C4-2B (cell line): ENCODE results near the gene ERICH6B.

ENCODE experiments used
- H3K27ac ChIP-seq: fragments of 450-650 bp; 2 replicates; pipeline ENCODE4 v1.5.1; 2017
- ZFX ChIP-seq: fragments of 450-650 bp; IDR thresholded peaks from 2 replicates; pipeline ENCODE4 v1.6.1; 2017
- TF ChIP-seq, protein P1 (sequence below): fragments of 450-650 bp; conservative IDR thresholded peaks from 2 replicates; pipeline ENCODE4 v1.5.1; 2017; ENCODE audit warnings: mild to moderate bottlenecking

ERICH6B gene

GRCh38 chr13:45540864-45541263 lies 74.7 kb downstream of the ERICH6B start:
- TF ChIP-seq, protein P1, sequence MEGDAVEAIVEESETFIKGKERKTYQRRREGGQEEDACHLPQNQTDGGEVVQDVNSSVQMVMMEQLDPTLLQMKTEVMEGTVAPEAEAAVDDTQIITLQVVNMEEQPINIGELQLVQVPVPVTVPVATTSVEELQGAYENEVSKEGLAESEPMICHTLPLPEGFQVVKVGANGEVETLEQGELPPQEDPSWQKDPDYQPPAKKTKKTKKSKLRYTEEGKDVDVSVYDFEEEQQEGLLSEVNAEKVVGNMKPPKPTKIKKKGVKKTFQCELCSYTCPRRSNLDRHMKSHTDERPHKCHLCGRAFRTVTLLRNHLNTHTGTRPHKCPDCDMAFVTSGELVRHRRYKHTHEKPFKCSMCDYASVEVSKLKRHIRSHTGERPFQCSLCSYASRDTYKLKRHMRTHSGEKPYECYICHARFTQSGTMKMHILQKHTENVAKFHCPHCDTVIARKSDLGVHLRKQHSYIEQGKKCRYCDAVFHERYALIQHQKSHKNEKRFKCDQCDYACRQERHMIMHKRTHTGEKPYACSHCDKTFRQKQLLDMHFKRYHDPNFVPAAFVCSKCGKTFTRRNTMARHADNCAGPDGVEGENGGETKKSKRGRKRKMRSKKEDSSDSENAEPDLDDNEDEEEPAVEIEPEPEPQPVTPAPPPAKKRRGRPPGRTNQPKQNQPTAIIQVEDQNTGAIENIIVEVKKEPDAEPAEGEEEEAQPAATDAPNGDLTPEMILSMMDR: no peak
- H3K27ac ChIP-seq: no peak overlapping the region

DNA sequence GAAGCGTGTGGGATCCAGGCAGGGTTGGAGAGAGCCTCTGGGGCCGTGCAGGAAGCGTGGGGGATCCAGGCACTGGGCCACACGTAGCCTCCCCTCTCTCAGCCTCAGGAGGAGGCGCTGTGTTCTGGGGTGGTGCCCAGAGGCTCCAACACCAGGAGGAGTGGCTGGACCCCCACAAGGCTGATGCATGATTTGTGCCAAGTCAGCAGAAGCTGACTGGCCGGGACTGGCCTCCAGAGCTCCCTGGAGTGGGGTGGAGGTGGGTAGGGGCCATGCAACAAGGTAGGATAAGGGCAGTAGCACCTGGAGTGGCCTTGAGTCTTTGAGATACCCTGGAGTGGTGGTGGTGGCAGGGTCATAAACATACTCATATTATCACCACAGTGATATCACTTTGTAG lies 75.3 kb downstream of the ERICH6B start:
- TF ChIP-seq ZFX: no peak
- TF ChIP-seq, protein P1: no peak
- no peak overlapping the region for H3K27ac ChIP-seq

- H3K27ac ChIP-seq: no peak overlapping the region
- TF ChIP-seq, protein P1: no peak
- TF ChIP-seq ZFX: no peak
Measured at GRCh38 chr13:45538382-45538781, 77.2 kb downstream of the ERICH6B start.

GRCh38 chr13:45537516-45537915 lies 78.0 kb downstream of the ERICH6B start:
- no peak for TF ChIP-seq ZFX
- no peak overlapping the region for H3K27ac ChIP-seq

- H3K27ac ChIP-seq: no peak overlapping the region
- no peak for TF ChIP-seq ZFX
- TF ChIP-seq, protein P1: no peak
Measured at GRCh38 chr13:45536224-45536623, 79.3 kb downstream of the ERICH6B start.

DNA sequence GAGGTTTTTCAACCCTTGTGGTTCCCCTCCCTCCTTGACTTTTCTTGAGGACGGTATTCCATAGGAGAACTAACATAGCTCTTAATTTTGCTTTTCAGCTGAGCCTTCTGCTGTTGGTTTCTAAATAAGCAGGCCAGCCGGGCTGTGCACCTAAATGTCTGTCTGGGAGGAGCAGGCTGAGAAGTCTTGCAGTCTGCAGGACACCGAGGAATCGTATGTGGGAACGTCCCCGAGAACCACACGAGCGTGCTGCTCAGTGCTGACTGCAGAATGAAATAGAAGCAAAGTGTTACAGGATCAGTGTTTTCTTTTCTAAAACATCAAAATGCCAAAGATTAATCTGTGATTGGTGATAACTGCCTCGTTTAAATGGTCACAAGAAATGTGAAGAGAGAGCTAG lies 80.9 kb downstream of the ERICH6B start:
- TF ChIP-seq, protein P1: no peak
- no peak for TF ChIP-seq ZFX
- H3K27ac ChIP-seq: no peak overlapping the region

GRCh38 chr13:45529758-45530157 lies 85.8 kb downstream of the ERICH6B start:
- no peak overlapping the region for H3K27ac ChIP-seq
- TF ChIP-seq, protein P1: no peak
- TF ChIP-seq ZFX: no peak

DNA sequence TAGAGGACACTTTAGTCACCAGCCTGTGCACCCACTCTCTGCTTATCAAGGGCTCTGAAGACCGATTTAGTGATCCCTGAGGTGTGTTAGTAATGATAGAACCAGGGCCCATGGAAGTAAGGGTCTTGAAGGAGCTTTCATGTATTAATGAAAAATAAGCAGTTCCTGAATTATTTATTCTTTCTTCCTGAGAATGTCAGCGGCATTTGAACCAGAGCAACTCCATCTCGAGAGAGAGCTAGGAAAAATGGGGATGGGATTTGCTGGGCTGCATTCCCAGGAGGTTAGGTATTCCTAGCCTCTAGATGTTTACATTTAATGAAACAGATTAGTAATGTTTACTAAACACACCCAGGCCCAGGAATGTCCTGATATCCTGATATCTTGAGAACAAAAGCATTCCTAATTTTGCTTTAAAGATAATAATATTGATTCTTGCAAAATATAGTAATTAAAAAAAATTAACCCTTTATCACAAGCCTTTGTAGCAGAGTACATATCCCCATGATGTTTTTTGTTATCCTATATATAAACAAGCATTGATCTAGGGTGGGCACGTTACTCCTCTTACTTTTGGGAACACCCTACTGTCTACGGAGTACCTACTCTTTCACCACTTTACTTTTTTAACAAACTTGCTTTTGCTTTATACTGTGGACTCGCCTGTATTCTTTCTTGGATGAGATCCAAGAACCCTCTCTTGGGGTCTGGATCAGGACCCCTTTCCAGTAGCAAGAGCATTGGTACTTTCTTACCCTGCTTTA lies 87.7 kb downstream of the ERICH6B start:
- no peak overlapping the region; the same call in 1 of the 2 replicates for H3K27ac ChIP-seq
- TF ChIP-seq, protein P1: no peak
- no peak for TF ChIP-seq ZFX
